HG02973 (cell line): Measurements from ENCODE around the gene SFT2D3.

Source experiments
- ATAC-seq: cut with Tn5 transposase; IDR thresholded peaks from one replicate; pipeline ENCODE4 v1.9.1; 2021; ENCODE audit warnings: moderate library complexity; ENCODE audit not compliant: unreplicated experiment

The SFT2D3 gene, protein sequence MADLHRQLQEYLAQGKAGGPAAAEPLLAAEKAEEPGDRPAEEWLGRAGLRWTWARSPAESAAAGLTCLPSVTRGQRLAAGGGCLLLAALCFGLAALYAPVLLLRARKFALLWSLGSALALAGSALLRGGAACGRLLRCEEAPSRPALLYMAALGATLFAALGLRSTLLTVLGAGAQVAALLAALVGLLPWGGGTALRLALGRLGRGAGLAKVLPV

DNA sequence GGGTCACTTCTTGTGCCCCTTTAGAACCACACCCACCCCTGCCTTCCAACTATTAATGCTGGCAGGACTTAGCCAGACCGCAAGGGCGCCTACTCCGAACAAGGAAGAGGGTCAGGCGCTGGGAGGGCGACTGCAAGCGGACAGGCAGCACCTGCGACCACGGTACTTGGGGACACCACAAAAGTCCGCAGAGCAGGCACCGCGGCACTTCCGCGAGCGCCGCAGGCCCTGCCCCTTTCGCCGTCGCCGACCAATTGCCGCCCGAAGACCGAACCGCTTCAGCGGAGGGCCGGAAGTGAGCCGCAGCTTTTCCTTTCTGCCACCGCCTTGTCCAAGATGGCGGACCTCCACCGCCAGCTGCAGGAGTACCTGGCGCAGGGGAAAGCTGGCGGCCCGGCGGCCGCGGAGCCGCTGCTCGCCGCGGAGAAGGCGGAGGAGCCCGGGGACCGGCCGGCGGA is at the start of gene SFT2D3:
Gene SFT2D3 (plus strand): TSS at position 305 of the 458 bp plus-strand sequence. CDS start 32 bp downstream, at position 337.
- ATAC-seq: peak; percentile 65

DNA sequence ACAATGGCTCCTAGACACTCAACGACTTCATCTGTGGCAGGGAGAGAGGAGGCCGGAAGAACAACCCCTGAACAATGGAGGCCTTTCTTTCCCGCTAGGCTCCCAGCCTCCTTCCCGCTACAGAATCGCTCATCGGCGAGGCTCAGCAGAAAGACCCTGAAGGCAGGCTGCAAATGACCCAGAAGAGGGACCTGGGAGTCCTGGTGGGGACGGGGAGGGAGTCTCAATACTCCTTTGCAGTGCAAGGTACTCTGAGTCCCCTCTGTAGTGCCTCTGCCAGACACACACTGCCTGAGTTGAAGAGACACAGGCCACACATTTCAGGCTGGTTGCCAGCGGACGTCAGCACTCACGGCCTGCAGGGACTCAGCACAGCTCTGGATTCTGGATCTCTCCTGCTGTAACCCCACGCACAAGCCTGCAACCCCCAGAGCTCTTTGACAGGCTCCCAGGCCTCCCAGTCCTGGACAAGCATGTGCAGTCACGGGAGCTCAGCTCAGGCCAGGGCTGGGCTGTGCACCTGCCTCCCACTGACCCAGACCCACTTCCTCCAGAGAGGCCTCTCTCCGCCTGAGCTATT is 49.2 kb upstream of the SFT2D3 start:
- ATAC-seq: no peak

DNA sequence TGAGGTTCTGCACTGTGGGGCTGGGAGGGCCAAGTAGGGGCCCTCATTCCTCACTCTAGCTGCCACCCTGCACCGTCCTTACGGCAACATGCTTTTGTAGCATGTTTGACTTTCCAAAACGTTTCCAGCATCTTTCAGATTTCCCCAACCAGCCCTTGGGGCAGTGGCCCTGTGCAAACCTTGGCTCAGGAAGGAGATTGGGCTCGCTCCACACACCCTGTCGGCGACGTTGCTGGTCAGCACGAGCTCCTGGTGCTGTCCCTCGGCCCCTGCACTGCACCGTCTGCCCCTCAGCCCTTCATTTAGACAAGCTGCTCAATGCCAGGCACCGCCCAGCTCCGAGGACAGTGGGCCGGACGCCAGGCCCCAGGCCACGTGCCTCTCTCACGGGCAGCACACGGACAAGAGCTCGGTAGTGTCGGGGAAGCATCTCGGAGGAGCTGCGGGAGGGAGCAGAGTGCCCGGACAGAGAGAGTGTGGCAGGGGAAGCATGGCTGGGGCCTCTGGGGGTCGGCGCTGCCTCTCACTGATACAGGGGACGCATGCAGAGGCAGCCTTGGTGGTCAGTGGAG is 48.4 kb upstream of the SFT2D3 start:
- no peak for ATAC-seq

DNA sequence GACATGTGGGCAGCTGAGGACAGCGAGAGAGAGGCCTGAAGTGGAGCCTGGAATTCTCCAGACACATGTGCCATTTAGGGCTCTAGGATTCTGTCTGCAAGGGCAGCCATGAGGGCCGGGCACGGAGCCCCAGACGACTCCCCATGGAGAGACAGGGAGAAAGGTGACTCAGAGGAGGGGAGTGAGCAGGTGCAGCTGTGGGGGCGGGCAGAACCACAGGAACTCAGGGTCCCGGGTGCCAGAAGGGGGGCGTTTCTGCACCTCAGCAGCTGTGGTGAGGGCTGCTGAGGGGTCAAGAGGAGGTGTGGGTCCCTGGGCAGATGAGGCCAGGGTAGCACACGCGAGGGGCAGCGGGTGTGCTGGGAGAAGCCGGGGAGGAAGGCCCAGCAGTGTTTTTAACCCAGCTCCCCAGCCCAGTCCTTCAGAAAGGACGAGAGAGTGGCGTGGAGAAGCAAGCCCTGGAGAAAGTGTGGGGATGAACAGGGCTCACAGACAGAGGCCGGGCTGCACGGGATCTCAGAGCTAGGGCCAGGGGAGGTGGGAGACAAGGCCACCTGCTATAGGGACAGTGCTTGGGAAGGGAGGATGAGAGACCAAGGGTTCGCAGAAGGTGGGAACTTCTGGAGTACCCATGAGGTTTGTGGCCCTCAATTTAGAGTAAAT is 47.7 kb upstream of the SFT2D3 start:
- no peak for ATAC-seq

DNA sequence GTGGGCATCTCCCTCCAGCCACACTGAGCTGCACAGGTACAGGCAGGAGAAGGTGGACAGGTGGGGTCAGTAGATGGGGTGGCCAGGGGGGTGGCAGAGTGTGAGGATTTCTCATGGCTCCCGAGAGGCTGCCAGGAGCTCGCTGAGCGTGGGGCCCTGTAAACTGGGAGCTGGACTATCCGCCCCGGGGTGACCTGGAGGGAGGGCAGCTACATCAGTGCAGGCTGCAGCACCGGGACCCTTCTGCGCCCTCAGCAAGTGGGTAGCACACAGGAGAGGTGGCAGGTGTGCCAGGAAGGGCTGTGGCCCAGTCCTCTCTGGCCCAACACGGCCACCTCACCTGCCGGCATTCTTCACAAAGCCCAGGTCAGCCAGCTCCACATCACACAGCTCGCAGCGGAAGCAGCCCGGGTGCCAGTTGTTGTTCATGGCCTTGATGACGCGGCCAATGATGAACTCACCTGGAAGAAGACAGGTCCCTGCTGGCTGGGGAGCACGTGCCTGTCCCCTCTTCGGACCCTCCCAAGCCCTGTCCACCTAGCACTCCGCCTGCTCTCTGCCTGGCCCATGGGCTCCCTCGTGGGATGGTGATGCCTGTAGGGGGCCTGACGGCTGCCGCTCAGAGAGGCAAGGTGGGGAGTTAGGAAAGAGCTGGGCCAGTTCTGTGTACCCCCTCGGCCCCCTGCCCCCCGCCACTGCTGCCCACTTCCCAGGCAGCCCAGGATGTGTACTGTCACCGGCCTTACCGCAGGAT is 47.0 kb upstream of the SFT2D3 start:
- ATAC-seq: no peak

DNA sequence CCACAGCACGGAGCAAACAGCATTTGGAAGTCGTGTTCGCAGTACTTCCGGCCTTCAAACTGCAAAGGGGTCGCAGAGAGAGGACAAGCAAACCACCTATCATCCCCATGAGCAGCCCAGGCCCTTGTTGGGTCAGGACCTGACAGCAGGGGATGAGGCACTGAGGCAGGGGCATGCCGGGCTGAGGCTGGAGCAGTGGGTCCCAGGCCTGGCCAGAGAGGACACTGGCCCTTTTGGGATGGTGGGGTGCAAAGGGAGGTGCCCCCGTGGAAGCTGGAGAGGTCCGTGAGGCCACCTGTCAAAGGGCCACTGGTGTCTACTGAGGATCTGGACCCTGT is 46.5 kb upstream of the SFT2D3 start:
- ATAC-seq: no peak

DNA sequence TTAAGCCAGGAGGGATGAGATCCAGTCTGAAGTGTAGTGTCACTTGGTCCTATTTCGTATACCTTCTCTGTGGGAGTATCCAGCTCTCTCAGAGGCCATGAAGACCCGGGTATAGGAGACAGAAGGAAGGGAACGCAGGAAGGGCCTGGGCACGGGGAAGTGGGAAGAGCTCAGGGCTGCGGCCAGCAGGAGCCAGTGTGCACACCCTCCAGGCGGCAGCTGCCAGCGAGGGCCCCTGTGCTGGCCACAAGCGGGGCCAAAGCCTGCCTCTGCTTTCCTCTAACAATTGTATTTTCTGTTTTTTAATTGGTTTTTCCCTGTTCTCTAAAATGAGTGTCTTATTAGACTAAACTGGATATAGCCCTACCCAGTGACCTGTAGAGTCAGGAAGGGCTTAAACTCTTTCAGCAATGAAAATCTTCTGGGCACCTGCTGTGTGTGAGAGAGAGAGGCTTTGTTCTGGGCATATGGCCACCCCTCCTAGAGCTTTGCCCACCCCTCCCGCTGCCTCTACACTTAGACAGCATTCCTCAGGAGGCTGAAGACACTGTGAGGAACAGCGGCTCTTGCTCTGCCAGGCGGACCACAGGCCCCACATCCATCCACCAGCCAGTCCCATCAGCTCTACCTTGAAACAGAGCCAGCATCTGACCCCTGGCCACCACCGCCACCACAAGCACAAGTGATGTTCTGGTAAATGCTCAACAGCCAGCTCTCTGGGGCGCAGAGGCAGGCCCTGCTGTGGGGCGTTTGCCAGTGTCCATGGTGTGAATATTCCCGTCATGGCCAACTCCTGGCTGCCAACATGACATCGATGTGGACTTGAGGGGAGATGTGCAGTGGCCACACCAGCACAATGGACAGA is 45.9 kb upstream of the SFT2D3 start:
- no peak for ATAC-seq

DNA sequence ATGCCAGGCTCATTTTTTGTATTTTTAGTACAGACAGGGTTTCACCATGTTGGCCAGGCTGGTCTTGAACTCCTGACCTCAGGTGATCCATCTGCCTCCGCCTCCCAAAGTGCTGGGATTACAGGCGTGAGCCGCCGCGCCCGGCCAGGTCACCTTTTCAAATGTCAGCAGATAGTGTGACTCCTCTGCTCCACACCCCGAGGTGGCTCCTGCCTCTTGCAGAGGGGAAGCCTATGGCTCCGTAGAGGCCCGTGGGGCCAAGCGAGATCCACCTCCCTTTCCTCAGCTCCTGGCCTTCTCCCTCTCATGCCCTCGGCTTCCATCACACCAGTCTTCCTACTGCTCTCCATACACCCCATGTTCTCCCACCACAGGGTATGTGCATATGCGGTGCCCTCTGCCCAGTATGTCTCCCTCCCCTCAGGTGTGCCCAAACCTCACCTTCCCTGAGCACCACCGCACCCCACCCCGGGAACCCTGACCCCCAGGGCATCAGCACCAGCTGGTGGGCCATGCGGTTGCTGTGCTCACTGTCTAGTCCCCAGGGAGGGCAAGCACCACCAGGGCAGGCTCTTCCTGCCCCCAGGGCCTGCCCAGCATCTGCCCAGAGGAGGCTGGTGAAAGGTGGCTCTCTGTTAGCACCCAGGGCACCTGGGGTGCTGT is 44.6 kb upstream of the SFT2D3 start:
- no peak for ATAC-seq

DNA sequence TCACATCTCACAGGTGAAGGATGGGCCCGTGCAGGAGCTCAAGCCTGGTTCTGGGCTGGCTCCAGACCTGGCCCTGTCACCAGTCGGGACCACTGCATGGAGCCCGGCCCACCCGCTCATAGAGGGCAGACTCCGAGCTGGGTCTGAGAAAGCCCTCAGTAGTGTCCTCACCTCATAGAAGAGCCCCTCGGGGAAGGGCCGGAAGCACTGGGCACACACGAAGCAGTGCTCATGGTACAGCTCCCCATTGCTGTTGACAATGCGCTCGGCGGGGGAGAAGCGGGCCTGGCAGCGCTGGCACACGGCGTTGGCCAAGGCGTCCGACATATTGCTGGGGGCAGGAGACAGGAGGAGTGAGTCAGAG is 44.1 kb upstream of the SFT2D3 start:
- ATAC-seq: no peak

DNA sequence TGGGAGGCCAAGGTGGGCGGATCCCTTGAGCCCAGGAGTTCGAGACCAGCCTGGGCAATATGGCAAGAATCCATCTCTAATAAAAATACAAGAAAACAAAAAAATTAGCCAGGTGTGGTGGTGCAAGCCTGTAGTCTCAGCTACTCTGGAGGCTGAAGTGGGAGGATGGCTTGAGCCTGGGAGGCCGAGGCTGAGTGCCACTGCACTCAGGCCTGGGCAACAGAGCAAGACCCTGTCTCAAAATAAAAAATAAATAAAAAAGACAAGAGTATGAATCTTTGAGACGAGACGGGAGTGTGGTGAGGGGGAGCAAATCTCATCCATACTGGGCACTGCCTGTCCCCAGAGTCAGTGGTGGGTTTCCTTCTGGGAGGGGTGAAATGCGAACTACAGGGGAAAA is 43.2 kb upstream of the SFT2D3 start:
- ATAC-seq: no peak

DNA sequence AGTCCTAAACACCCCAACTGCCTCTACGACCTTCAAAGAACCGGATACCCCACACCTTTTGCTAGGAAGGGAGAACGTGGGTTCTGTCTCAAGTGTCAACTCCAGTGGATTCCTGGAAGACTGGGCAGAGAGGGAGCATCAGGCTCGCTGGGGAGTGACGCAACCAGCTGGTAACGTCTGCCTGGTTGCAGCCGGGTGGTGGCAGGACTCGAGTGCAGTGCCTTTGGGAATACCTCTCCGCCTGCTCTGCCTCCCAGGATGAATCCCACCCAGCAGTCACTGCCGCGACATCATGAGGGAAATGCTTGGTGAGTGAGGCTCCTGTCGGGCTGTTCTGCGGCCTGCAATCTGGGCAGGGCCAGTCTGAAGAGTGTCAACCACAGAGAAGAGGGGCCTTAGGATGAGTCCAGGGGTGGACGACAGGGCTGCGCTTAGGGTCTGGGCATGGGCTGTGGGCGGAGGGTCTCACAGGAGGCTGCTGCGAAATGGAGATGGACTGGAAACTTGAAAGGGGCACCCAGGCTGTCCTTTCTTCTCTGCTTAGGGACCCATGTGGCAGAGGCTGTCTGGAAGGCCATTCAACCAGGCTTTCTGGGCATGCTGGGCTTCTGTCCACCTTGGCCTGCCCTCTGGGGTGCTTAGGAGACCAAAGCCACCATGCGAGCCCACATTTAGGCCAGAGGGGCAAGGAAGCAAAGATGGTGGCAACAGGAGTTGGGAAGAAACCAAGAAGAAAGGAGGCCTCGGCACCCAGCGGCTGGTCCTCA is 42.5 kb upstream of the SFT2D3 start:
- no peak for ATAC-seq

DNA sequence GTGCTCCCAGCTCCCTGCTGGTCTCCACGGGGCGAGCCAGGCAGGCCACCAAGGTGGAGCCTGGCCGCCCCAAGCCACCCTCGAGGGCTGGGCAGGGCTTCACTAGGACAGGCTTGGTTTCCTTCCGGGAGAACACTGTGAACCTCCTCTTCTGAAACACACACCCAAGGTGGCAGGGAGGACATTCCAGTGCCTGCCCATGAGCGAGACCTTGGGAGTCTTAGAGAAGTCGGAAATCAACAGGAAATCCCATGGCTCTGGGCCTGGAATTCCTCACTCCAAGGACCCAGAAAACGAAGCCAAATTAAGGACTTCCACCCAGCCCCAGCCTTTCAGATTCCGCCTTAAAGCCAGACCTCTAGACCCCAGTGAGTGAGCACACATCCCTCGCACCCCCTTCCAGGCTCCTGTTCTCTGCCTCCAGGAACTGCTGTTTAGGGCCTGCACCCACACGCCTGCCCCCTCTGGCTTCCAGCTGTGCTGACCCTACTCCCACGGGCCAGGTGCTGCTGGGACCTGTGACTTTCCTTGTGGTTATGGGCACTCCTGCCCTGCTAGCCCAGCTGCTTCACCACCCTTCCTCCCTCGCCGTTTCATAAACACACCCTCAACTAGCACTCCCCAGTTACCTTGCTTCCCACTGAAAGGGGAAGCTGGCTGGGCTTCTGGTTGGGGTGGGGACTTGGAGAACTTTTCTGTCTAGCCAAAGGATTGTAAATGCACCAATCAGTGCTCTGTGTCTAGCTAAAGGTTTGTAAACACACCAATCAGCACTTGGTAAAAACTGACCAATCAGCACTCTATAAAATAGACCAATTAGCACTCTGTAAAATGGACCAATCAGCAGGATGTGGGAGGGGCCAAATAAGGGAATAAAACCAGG is 41.6 kb upstream of the SFT2D3 start:
- ATAC-seq: no peak

DNA sequence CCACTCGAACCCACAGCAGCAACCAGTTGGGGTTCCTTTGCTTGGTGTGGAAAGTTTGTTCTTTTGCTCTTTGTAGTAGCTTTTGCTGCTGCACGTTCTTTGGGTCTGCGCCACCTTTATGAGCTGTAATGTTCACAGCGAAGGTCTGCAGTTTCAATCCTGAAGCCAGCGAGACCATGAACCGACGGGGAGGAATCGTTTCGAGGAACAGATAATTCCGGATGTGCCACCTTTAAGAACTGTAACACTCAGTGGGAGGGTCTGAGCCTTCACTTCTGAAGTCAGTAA is 41.1 kb upstream of the SFT2D3 start:
- no peak for ATAC-seq

DNA sequence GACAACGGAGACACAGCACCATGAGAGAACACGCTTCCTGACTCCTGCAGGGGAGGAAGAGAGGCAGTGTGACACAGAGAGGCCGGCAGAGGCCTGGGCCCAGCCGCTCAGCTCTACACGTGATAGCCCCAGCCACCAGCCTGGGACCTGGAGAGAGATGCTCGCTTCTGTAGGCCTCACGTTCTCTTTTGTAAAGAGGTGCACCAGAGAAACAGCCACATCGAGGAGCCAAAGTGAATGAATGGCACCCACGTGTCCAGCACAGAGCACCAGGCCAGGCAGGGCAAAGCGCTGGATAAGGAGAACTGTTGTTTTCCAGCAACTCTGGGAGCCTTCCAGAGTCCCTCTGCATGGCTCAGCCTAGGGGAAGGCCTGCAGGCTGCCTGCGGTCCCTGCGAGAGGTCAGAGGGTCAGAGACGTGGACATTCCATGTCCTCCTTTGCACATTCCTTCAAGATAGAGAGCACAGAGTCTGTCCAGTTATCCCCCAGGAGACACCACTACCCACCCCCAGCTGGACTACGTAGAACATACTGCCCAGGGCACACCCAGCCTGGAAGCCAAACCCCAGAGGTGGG is 40.1 kb upstream of the SFT2D3 start:
- no peak for ATAC-seq

DNA sequence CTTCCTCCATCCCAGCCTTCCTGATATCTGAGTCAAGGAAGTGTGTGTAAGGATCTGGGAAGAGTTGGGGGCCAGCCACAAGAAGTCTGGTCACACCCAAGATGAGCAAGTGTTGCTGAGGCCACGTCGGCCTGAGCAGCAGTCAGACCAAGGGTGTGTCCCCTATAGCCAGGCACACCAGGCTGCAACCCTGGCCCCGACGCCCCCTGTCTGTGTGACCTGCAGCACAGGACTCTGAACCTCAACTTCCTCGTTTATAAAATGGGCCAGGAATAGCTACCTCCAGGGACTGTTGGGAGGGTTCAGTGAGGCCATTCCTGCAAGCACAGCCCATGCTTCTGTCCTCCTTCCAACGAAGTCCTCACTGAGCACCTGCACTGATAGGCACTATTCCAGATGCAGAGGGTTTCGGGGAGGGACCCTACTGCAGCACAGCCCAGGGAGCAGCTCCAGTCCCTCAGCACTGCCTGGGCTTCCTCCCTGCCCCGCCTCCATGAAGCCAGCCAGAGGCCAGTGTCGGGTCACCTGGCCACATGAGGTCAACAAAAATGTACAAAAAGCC is 39.3 kb upstream of the SFT2D3 start:
- ATAC-seq: no peak

DNA sequence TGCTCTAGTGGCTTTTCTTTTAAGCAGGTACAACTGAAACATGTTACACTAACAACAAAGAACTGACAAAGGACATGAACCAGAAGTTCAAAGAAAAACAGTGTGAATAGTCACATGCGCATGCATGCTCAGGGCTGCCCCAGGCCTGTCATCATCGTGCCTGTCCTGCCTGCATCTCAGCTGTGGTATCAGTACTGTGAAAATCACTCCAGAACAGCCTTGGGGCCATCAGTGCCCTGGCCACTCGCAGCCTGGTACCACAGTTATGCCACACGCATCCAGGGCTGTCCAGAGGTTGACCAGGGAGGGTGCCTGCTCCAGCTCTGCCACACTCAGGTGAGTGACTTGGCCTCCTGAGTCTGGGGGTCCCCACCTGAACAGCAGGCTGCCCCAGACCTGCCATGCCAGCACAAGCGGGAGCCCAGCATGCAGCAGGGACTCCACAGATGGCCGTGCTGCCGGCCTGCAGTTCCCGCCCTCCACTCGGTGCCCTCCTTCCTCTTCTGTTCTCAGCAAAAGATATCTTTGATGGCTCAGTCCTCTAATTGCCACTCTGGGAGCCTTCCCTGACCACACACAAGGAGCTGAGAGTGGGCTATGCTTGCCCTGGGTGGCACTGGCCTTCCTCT is 38.2 kb upstream of the SFT2D3 start:
- no peak for ATAC-seq

DNA sequence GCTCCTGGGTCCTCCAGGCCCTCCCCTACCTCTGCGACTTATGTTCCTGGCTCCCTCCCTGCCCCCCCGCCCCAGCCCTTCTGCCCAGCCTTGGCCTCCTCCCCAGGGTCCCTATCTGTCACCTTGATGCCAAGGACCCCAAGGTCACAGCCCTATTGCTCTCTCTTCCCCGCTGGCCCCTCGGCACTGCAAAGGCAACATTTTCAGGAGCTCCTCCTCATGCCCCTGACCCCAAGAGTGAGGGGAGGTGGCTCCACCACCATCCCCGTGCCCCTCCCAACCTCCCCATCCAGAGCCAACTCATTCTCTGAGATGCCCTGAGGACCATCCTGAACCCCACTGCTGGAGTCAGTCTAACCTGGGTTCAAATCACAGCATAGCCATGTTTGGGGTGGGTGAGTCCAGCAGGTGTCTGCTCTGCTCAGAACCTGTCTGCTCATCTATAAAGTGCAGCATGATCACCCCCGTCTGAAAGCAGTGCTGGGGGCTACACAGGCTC is 37.7 kb upstream of the SFT2D3 start:
- ATAC-seq: no peak
